ENCODE measurements around the gene TXLNA.

The TXLNA gene

GRCh38 chr1:32195531-32195930 is 16.1 kb downstream of the TXLNA start:
- no peak overlapping the region for H2AFZ ChIP-seq (ENCODE audit: low read length)
- H3K9ac ChIP-seq (ENCODE audit: low read depth, low read length, poor library complexity, severe bottlenecking): no peak overlapping the region
- no peaks in the 10 kb centered on the region for H3K9me2 ChIP-seq (replicated peaks; ENCODE audit: low read depth, low read length)
- H3F3A ChIP-seq (ENCODE audit: low read depth): peaks cover 7% of the 10 kb centered on the region; the same call in 1 of the 2 replicates
- H3K27me3 ChIP-seq (ENCODE audit: insufficient read depth, low read length, poor library complexity, severe bottlenecking): no peaks in the 10 kb centered on the region
- peaks cover 60% of the 10 kb centered on the region; the same call in 1 of the 2 replicates for H3K36me3 ChIP-seq (ENCODE audit: insufficient read depth, low read length)
- H3K79me2 ChIP-seq (ENCODE audit: insufficient read depth, low read length): no peaks in the 10 kb centered on the region
- peak overlapping the region; percentile 65 for H3K4me2 ChIP-seq (ENCODE audit: low read depth, low read length, poor library complexity, severe bottlenecking)
- H4K20me1 ChIP-seq (ENCODE audit: insufficient read depth, low read length, poor library complexity, severe bottlenecking): peaks cover 66% of the 10 kb centered on the region
- H3K4me3 ChIP-seq (ENCODE audit: low read length, poor library complexity, severe bottlenecking): no peak overlapping the region
- peaks cover 37% of the 10 kb centered on the region for H3K4me1 ChIP-seq (ENCODE audit: insufficient read depth, low read length, poor library complexity, severe bottlenecking)
- H3K9me3 ChIP-seq (ENCODE audit: insufficient read depth, low read depth, low read length): no peaks in the 10 kb centered on the region
- TF ChIP-seq EZH2phosphoT487 (IDR thresholded peaks at IDR 0.05; ENCODE audit: borderline replicate concordance): no peak
- TF ChIP-seq CTCF (conservative IDR thresholded peaks at IDR 0.05; ENCODE audit: low read length): no peak

GRCh38 chr1:32195972-32196823 is 16.7 kb downstream of the TXLNA start:
- Histone ChIP-seq H3K27me3 (ENCODE audit: insufficient read depth, low read length, poor library complexity, severe bottlenecking) (no peaks in the 10 kb centered on the region), H4K20me1 (ENCODE audit: insufficient read depth, low read length, poor library complexity, severe bottlenecking) (peaks cover 63% of the 10 kb centered on the region), H3K9ac (ENCODE audit: low read depth, low read length, poor library complexity, severe bottlenecking) (no peak overlapping the region), H3K4me2 (ENCODE audit: low read depth, low read length, poor library complexity, severe bottlenecking) (peak overlapping the region; percentile 65), H3K36me3 (ENCODE audit: insufficient read depth, low read length) (peaks cover 54% of the 10 kb centered on the region; the same call in 1 of the 2 replicates), H3K9me3 (ENCODE audit: insufficient read depth, low read depth, low read length) (no peaks in the 10 kb centered on the region), H3K9me2 (replicated peaks; ENCODE audit: low read depth, low read length) (no peaks in the 10 kb centered on the region), H2AFZ (ENCODE audit: low read length) (no peak overlapping the region), H3F3A (ENCODE audit: low read depth) (peaks cover 7% of the 10 kb centered on the region; the same call in 1 of the 2 replicates), H3K79me2 (ENCODE audit: insufficient read depth, low read length) (no peaks in the 10 kb centered on the region), H3K4me3 (ENCODE audit: low read length, poor library complexity, severe bottlenecking) (peak overlapping the region; percentile 25), H3K4me1 (ENCODE audit: insufficient read depth, low read length, poor library complexity, severe bottlenecking) (peaks cover 37% of the 10 kb centered on the region)
- no peak for TF ChIP-seq EZH2phosphoT487 (IDR thresholded peaks at IDR 0.05; ENCODE audit: borderline replicate concordance)
- TF ChIP-seq CTCF (conservative IDR thresholded peaks at IDR 0.05; ENCODE audit: low read length): no peak

- no peaks in the 10 kb centered on the region for H3K27me3 ChIP-seq (ENCODE audit: insufficient read depth, low read length, poor library complexity, severe bottlenecking)
- no peaks in the 10 kb centered on the region for H3K9me3 ChIP-seq (ENCODE audit: insufficient read depth, low read depth, low read length)
- H3K4me1 ChIP-seq (ENCODE audit: insufficient read depth, low read length, poor library complexity, severe bottlenecking): peaks cover 43% of the 10 kb centered on the region
- H3K9me2 ChIP-seq (replicated peaks; ENCODE audit: low read depth, low read length): no peaks in the 10 kb centered on the region
- TF ChIP-seq CTCF (conservative IDR thresholded peaks at IDR 0.05; ENCODE audit: low read length) (no peak), EZH2phosphoT487 (IDR thresholded peaks at IDR 0.05; ENCODE audit: borderline replicate concordance) (no peak)
- H3F3A ChIP-seq (ENCODE audit: low read depth): peaks cover 7% of the 10 kb centered on the region; the same call in 1 of the 2 replicates
- no peak overlapping the region for H3K4me3 ChIP-seq (ENCODE audit: low read length, poor library complexity, severe bottlenecking)
- no peak overlapping the region for H3K9ac ChIP-seq (ENCODE audit: low read depth, low read length, poor library complexity, severe bottlenecking)
- peak overlapping the region; percentile 65 for H3K4me2 ChIP-seq (ENCODE audit: low read depth, low read length, poor library complexity, severe bottlenecking)
- H4K20me1 ChIP-seq (ENCODE audit: insufficient read depth, low read length, poor library complexity, severe bottlenecking): peaks cover 54% of the 10 kb centered on the region
- peaks cover 5% of the 10 kb centered on the region; the same call in 1 of the 2 replicates for H3K79me2 ChIP-seq (ENCODE audit: insufficient read depth, low read length)
- peaks cover 46% of the 10 kb centered on the region; the same call in 1 of the 2 replicates for H3K36me3 ChIP-seq (ENCODE audit: insufficient read depth, low read length)
- no peak overlapping the region for H2AFZ ChIP-seq (ENCODE audit: low read length)
Observed at GRCh38 chr1:32197074-32197473, 17.6 kb downstream of the TXLNA start.
